ENCODE results near the gene FYTTD1.
"Not testable (repeated sequence)": the region's sequence is repeated elsewhere in the genome, so short reads cannot be mapped to it uniquely, and the experiment has no call there.

- TF ChIP-seq CTCF (conservative IDR thresholded peaks at IDR 0.05); EZH2 (IDR thresholded peaks at IDR 0.05; ENCODE audit: low read depth): not testable (repeated sequence)
Observed at GRCh38 chr3:197727878-197728277, 21.8 kb upstream of the FYTTD1 start.
